ENCODE data around the gene LRRC61.

GRCh38 chr7:150378115-150378852, 55.1 kb downstream of the LRRC61 start:
- TF ChIP-seq POLR2A (IDR thresholded peaks at IDR 0.05): no peak
- no peak for TF ChIP-seq CTCF (IDR thresholded peaks at IDR 0.05)

Measured in thyroid gland (tissue), 4 donors.